ENCODE measurements around the gene ERCC8. TPM values are rescaled to one million over a fixed set of nuclear protein-coding genes. Genes with fewer than 3 reads are reported as not detected.

The ERCC8 gene
- total RNA-seq, 1 donor from 2014 or later, result 10.3 TPM

DNA sequence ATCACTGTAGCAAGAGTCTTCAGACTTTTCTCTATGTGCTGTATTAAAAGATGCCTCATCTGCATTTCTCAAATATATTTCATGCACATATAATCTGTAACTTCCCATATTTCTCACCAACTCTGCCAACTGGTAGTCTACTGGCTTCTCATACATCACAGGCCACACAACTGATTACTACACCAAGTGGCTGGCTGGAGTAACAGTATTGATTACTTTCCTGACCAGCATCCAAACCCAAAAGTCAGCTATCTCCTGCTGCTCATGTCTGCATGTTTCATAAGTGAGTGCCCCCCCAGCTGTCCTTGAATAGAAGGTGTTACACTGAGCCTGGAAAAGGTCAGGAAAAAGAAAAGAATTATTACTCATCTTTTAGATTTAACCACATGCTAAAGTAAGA, 17.4 kb downstream of the ERCC8 start:
- TF ChIP-seq, protein P1, sequence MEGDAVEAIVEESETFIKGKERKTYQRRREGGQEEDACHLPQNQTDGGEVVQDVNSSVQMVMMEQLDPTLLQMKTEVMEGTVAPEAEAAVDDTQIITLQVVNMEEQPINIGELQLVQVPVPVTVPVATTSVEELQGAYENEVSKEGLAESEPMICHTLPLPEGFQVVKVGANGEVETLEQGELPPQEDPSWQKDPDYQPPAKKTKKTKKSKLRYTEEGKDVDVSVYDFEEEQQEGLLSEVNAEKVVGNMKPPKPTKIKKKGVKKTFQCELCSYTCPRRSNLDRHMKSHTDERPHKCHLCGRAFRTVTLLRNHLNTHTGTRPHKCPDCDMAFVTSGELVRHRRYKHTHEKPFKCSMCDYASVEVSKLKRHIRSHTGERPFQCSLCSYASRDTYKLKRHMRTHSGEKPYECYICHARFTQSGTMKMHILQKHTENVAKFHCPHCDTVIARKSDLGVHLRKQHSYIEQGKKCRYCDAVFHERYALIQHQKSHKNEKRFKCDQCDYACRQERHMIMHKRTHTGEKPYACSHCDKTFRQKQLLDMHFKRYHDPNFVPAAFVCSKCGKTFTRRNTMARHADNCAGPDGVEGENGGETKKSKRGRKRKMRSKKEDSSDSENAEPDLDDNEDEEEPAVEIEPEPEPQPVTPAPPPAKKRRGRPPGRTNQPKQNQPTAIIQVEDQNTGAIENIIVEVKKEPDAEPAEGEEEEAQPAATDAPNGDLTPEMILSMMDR (conservative IDR thresholded peaks at IDR 0.05; ENCODE audit: low read depth, low read length), result no peak
- no peak overlapping the region for H3K4me3 ChIP-seq (ENCODE audit: low read depth, low read length)
- no peak for DNase-seq (ENCODE audit: low read depth)

DNA sequence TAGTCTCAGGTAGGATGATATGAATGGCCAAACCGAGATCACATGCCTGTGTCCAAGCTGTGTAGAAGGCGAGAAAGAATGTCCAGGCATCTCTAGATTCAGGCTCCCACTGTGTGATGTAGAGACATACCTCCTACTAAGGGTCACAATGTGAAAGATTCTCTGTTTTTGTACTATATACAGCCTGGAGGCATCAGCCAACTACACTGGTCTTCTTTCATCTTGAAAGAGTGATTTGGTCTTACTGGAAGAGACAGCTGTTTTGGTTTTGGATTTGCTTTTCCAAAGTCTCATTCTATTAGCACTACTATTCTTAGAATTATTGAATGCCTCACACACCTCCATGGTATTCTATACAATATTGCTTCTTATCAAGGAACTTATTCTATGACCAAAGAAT, 26.4 kb downstream of the ERCC8 start:
- no peak for DNase-seq (ENCODE audit: low read depth)
- no peak overlapping the region for H3K4me3 ChIP-seq (ENCODE audit: low read depth, low read length)
- TF ChIP-seq, protein P1 (conservative IDR thresholded peaks at IDR 0.05; ENCODE audit: low read depth, low read length), result no peak

DNA sequence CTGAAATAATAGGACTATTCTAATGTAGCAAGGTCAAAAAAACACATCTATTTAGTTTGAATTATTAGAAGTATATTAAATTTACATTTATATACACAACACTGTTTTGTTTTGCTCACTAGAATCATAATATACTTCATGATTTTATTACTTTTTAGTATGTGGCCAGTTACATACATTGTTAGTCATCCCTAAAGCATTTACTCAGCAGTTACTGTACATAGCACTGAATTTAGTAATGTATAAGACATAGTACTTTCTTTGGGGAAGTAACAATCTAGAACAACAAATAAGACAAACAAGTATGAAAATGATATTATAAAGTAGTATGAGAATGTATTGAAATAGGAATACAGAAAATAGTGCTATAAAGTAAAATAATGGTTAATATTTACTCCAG, 28.2 kb downstream of the ERCC8 start:
- no peak overlapping the region for H3K4me3 ChIP-seq (ENCODE audit: low read depth, low read length)
- TF ChIP-seq, protein P1 (conservative IDR thresholded peaks at IDR 0.05; ENCODE audit: low read depth, low read length), result no peak
- no peak for DNase-seq (ENCODE audit: low read depth)

DNA sequence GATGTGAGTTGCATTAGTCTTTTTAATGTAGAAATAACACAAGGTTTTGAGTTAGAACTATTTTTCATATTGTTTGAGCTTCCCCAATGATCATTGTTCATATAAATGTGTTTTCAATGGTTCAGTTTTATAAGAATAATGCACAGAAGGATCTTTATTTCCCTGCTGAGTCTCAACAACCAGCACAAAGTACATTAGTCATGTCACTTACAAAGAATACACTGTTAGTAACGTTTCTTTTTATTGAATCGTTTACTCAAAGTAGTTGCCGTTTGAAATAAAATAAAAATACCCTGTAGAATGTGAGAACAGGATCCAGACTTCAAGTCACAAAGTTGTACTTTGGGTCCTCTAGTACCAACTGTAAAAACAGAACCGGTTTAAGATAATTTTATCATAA, 41.5 kb downstream of the ERCC8 start:
- DNase-seq (ENCODE audit: low read depth), result no peak
- no peak overlapping the region for H3K4me3 ChIP-seq (ENCODE audit: low read depth, low read length)

DNA sequence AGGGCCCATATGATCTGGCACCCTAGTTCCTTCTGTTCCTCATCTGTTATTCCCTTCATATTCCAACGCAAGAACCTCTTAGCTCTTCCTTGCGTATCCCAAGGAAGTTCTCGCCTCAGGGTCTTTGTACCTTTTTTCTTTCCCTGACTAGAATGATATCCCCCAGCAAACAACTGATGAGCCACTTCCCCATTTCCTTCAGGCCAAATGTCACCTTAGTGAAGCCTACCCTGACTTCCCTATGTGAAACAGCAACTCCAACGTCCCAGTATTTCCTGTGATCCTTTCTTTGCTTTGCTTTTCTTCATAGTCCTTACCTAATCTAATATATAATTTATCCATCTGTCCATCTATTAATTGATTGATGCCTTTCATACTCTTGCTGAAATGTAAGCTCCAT, 47.9 kb downstream of the ERCC8 start:
- DNase-seq (ENCODE audit: low read depth), result no peak
- H3K4me3 ChIP-seq (ENCODE audit: low read depth, low read length), result no peak overlapping the region
- TF ChIP-seq, protein P1 (conservative IDR thresholded peaks at IDR 0.05; ENCODE audit: low read depth, low read length), result no peak

More for the DNA sequence above, 41.5 kb downstream of the ERCC8 start:
- TF ChIP-seq, protein P1 (conservative IDR thresholded peaks at IDR 0.05; ENCODE audit: low read depth, low read length), result no peak

DNA sequence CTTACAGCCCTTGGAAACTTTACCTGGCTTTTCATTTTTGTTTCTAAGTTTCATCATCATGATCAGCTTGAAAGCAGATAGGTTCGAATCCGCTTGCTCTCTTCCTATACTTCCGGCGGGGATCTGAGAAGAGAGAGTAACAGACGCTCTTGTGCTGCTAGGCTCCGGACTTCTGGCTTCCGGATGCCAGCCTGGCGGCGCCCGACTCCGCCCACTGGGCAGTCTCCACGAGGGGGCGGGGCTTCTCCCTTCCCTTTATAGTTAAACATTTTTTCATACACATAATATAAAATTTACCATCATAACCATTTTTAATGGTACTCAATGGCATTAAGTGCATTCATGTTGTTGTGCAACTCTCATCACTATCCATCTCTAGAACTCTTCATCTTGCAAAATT, 51.3 kb downstream of the ERCC8 start:
- TF ChIP-seq, protein P1 (conservative IDR thresholded peaks at IDR 0.05; ENCODE audit: low read depth, low read length), result no peak
- H3K4me3 ChIP-seq (ENCODE audit: low read depth, low read length), result no peak overlapping the region
- no peak for DNase-seq (ENCODE audit: low read depth)

DNA sequence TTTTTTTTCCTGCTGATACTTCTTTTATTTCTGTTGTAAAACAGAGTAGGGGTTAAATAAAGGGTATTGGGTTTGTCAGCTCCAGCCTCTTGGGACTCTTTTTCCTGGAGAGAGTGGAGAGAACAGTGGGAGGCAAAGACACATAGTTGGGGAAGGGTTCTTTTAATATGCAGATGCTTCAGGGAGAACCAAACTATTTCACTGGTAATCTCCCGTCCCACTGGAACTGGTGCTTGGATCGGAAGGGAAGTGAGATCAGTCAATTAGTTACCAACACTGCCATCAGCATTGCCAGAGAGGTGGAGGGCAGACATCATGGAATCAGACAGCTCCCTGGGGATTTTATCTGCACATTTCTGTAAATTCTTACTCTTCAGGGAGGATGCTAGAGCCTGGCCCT, 53.2 kb downstream of the ERCC8 start:
- TF ChIP-seq, protein P1 (conservative IDR thresholded peaks at IDR 0.05; ENCODE audit: low read depth, low read length), result no peak
- DNase-seq (ENCODE audit: low read depth), result no peak
- no peak overlapping the region for H3K4me3 ChIP-seq (ENCODE audit: low read depth, low read length)
